Testis (tissue), 2 donors: ENCODE data around the gene CCT3.

Source experiments
- CTCF ChIP-seq, 3 experiments: fragments of 450-650 bp in 2 of 3; fragments of 200-600 bp in 1 of 3; sonication (generic) in 1 of 3; IDR thresholded peaks; one replicate each; pipeline ENCODE4 v1.5.1; 2016 to 2019; ENCODE audit warnings: antibody characterized with exemption in 3 of 3, mild to moderate bottlenecking in 2 of 3, moderate library complexity in 1 of 3
- POLR2A ChIP-seq: fragments of 450-650 bp; IDR thresholded peaks from one replicate; pipeline ENCODE4 v1.6.1; 2017; ENCODE audit warnings: antibody characterized with exemption, mild to moderate bottlenecking, moderate library complexity

- no peak for TF ChIP-seq POLR2A
- no peak for TF ChIP-seq CTCF (IDR thresholded peaks at IDR 0.05)
Measured at GRCh38 chr1:156283521-156283920, 54.6 kb downstream of the CCT3 start.
